K562 (cell line): ENCODE measurements around the gene FOSL2. TPM values are rescaled to one million over a fixed set of nuclear protein-coding genes. Genes with fewer than 3 reads are reported as not detected.

Experiments
- ATAC-seq: fragments of 200-7000 bp; cut with Tn5 transposase; 3 replicates; pipeline ENCODE4 v1.9.1; 2020; ENCODE audit warnings: moderate library complexity
- BruUV-seq: library from RNA; stranded (reverse); fragments of 400-500 nt; replicated peaks from 2 replicates; lab custom pipeline; 2021; lab: Mats Ljungman, UMichigan
- CTCF ChIA-PET: fragments of 300-600 bp; formaldehyde crosslinking; extraction: SDS; loops from one replicate; lab custom pipeline; 2021; ENCODE audit warnings: low intra/inter-chr PET ratio; lab: Yijun Ruan, JAX
- POLR2A ChIA-PET: fragments of 300-600, 350-650 bp; sonication (Branson Sonifier 250); formaldehyde crosslinking; extraction: SDS; loops from one replicate; lab custom pipeline; 2021; ENCODE audit warnings: antibody characterized with exemption, inconsistent platforms; lab: Yijun Ruan, JAX
- DNase-seq, 4 experiments: peaks; one replicate each; pipeline versions ENCODE4 v3.0.0 to v3.0.0-alpha.2; 2011 to 2018; ENCODE audit warnings: low spot score in 3 of 4, mixed read lengths in 3 of 4; ENCODE audit errors: extremely low read depth in 1 of 4
- FAIRE-seq: peaks from 2 replicates; lab custom pipeline; 2011; peaks lifted over from hg19 to GRCh38; lab: Jason Lieb, UNC
- H2AFZ ChIP-seq: 2 replicates; pipeline ENCODE4 v1.6.0; 2011; ENCODE audit warnings: low read depth, low read length, control low read depth, inconsistent platforms
- H3K27ac ChIP-seq: fragments of 200-600 bp; 3 replicates; pipeline ENCODE4 v1.8.0; 2011; ENCODE audit warnings: low read depth, mild to moderate bottlenecking, control low read depth, inconsistent platforms, low read length, moderate library complexity, mixed read lengths; ENCODE audit errors: extremely low read depth
- H3K27me3 ChIP-seq, 2 experiments: fragments of 300-600 bp in 1 of 2; 2 replicates in 1 of 2; 3 replicates in 1 of 2; pipeline versions ENCODE4 v1.6.0 to v1.8.0; 2011; ENCODE audit warnings: inconsistent platforms in 2 of 2, low read length in 2 of 2, mild to moderate bottlenecking in 1 of 2, mixed read lengths in 1 of 2, moderate library complexity in 1 of 2; ENCODE audit not compliant: control insufficient read depth in 2 of 2, insufficient read depth in 2 of 2
- H3K36me3 ChIP-seq: fragments of 300-600 bp; 3 replicates; pipeline ENCODE4 v1.8.0; 2011; ENCODE audit warnings: mild to moderate bottlenecking, low read length, inconsistent platforms; ENCODE audit not compliant: control insufficient read depth, insufficient read depth
- H3K4me1 ChIP-seq, 2 experiments: fragments of 200-600 bp in 1 of 2; replicated peaks in 1 of 2; 2 replicates in 1 of 2; 3 replicates in 1 of 2; pipeline versions ENCODE4 v1.5.1 to v1.8.0; 2011; ENCODE audit warnings: inconsistent platforms in 2 of 2, low read length in 2 of 2, mild to moderate bottlenecking in 1 of 2, mixed read lengths in 1 of 2, moderate library complexity in 1 of 2; ENCODE audit not compliant: control insufficient read depth in 2 of 2, insufficient read depth in 2 of 2
- H3K4me2 ChIP-seq: 2 replicates; pipeline ENCODE4 v1.6.1; 2011; ENCODE audit warnings: low read length, control low read depth, inconsistent platforms, mixed read lengths; ENCODE audit not compliant: insufficient read depth
- H3K4me3 ChIP-seq: fragments of 200-600 bp; sonication (generic), shearing (Covaris generic); 2 replicates; pipeline ENCODE4 v1.5.1; 2016; ENCODE audit warnings: control low read depth, inconsistent platforms
- H3K79me2 ChIP-seq: fragments of 200-600 bp; 3 replicates; pipeline ENCODE4 v1.8.0; 2011; ENCODE audit warnings: low read length, inconsistent platforms; ENCODE audit not compliant: control insufficient read depth, insufficient read depth
- H3K9ac ChIP-seq, 2 experiments: 2 replicates each; pipeline versions ENCODE4 v1.6.0 to v1.6.1; 2011; ENCODE audit warnings: low read depth in 2 of 2, low read length in 2 of 2, control low read depth in 1 of 2, inconsistent platforms in 1 of 2, mild to moderate bottlenecking in 1 of 2, mixed read lengths in 1 of 2; ENCODE audit not compliant: insufficient read depth in 1 of 2
- H3K9me1 ChIP-seq: one replicate; pipeline ENCODE4 v1.6.0; 2011; ENCODE audit warnings: inconsistent platforms, mild to moderate bottlenecking, low read length, moderate library complexity; ENCODE audit not compliant: control insufficient read depth, insufficient read depth
- H3K9me3 ChIP-seq: replicated peaks from 2 replicates; pipeline ENCODE4 v1.5.1; 2011; ENCODE audit warnings: low read depth, low read length, inconsistent platforms; ENCODE audit not compliant: control insufficient read depth, insufficient read depth
- H4K20me1 ChIP-seq: replicated peaks from 2 replicates; pipeline ENCODE4 v1.6.1; 2011; ENCODE audit warnings: low read length, inconsistent platforms, mixed read lengths; ENCODE audit not compliant: control insufficient read depth, insufficient read depth
- AFF1 ChIP-seq, 2 experiments: fragments of 450-650 bp; IDR thresholded peaks; 2 replicates each; pipeline ENCODE4 v1.6.1; 2018; ENCODE audit warnings: mild to moderate bottlenecking in 2 of 2, low read depth in 1 of 2; ENCODE audit not compliant: partially characterized antibody in 2 of 2
- MEIS2 ChIP-seq: fragments of 450-650 bp; IDR thresholded peaks from 2 replicates; pipeline ENCODE4 v1.6.1; 2014; ENCODE audit warnings: mild to moderate bottlenecking; ENCODE audit not compliant: partially characterized antibody
- SPI1 ChIP-seq: IDR thresholded peaks from 2 replicates; pipeline ENCODE4 v1.6.1; 2011; ENCODE audit warnings: low read depth, low read length, control low read depth, borderline replicate concordance
- U2AF1 ChIP-seq: fragments of 200-400 bp; formaldehyde crosslinking; optimal IDR thresholded peaks from 2 replicates; pipeline ENCODE3; 2017; ENCODE audit warnings: mild to moderate bottlenecking, low read depth, low read length, moderate library complexity
- ZBTB40 ChIP-seq, 2 experiments: fragments of 450-650 bp in 1 of 2; sonication (generic) in 1 of 2; formaldehyde crosslinking in 1 of 2; IDR thresholded peaks; 2 replicates each; pipeline versions ENCODE4 v1.7.1 to v1.9.0; 2016 to 2022; ENCODE audit warnings: inconsistent platforms in 1 of 2, mild to moderate bottlenecking in 1 of 2, missing genetic modification reagents in 1 of 2
- ZKSCAN8 ChIP-seq: fragments of 200-800 bp; sonication (Bioruptor generic); IDR thresholded peaks from 2 replicates; pipeline ENCODE4 v1.6.1; 2016; ENCODE audit warnings: missing genetic modification characterization, missing compliant biosample characterization
- ZNF444 ChIP-seq: fragments of 250-450 bp; sonication (Bioruptor Pico); IDR thresholded peaks from 2 replicates; pipeline ENCODE4 v1.4.0; 2020; ENCODE audit warnings: mild to moderate bottlenecking, moderate library complexity
- WGBS: fragments of 100-300 bp; shearing (Covaris generic); methylation state at CpG from one replicate; pipeline ENCODE4 v1.1.6; 2016; ENCODE audit warnings: low coverage, mixed read lengths; ENCODE audit not compliant: insufficient coverage; ENCODE audit errors: missing lambda C conversion rate; 5-methylcytosine and 5-hydroxymethylcytosine counted together
- in situ Hi-C: fragments of 300-500 bp; cut with MboI; formaldehyde crosslinking; loops from 4 replicates; pipeline ENCODE4 v1.15.0; 2018; ENCODE audit warnings: inconsistent platforms, mixed read lengths
- intact Hi-C: fragments of 100-400 bp; cut with micrococcal nuclease; formaldehyde crosslinking; loops from 2 replicates; pipeline ENCODE4 v1.14.2; 2022
- polyA plus RNA-seq, 8 experiments: library from polyadenylated mRNA; depleted of rRNA in 4 of 8; stranded (reverse) in 5 of 8; unstranded in 3 of 8; fragments of >200 nt; fragmentation: Nextera tagmentation in 2 of 8; fragmentation: Illumina TruSeq in 1 of 8; extraction: Ambion mirVana in 2 of 8; extraction: Trizol in 1 of 8; gene quantifications; 2 replicates each; pipeline versions ENCODE4 v1.2.1 to v1.2.3, GENCODE V29; 2011 to 2014; ENCODE audit warnings: inconsistent platforms in 1 of 8, missing spikeins in 1 of 8
- total RNA-seq, 7 experiments: library from RNA; depleted of rRNA in 6 of 7; stranded (reverse); fragments of >200 nt in 6 of 7; fragmentation: Illumina TruSeq in 2 of 7; extraction: Trizol in 2 of 7; gene quantifications; 2 replicates each; pipeline versions ENCODE4 v1.2.1 to v1.2.3, GENCODE V29; 2011 to 2021; ENCODE audit warnings: low replicate concordance in 1 of 7

Gene FOSL2
- total and polyA plus RNA-seq, 9 of the 15 experiments (the other 6 are each of a cell fraction or from before 2014, with no cell fraction given) = 0.04 to 2.9 (median 0.80) TPM

GRCh38 chr2:28343184-28343942 is 49.3 kb upstream of the FOSL2 start:
- BruUV-seq = no TSS peak
- Histone ChIP-seq H3K9ac (no peak overlapping the region), H3K9me3 (no peaks in the 10 kb centered on the region), H3K27me3 (no peaks in the 10 kb centered on the region), H4K20me1 (no peaks in the 10 kb centered on the region), H3K79me2 (no peaks in the 10 kb centered on the region), H3K4me1 (peaks cover 18 to 32% of the 10 kb centered on the region in 2 experiments), H2AFZ (no peak overlapping the region), H3K36me3 (no peaks in the 10 kb centered on the region), H3K9me1 (no peaks in the 10 kb centered on the region), H3K4me3 (no peak overlapping the region), H3K27ac (no peak overlapping the region), H3K4me2 (no peak overlapping the region)
- WGBS = 72% methylated on average over 5 of the region's 5 CpGs
- no peak for FAIRE-seq
- intact Hi-C loops = loop anchor here (2.0 kb wide), 1 partner anchor 49 kb away; the partner anchor contains the start of gene FOSL2
- DNase-seq = no peak
- ATAC-seq = no peak
- POLR2A ChIA-PET = interaction anchor here (2.6 kb wide), 1 partner anchor 12 kb away, joined by 10 read pairs; no protein-coding TSS in a partner anchor
- in situ Hi-C loops = no loop called here
- CTCF ChIA-PET = no interaction called here
- TF ChIP-seq MEIS2 = peak; percentile 62
- TF ChIP-seq ZNF444 (CRISPR knock-in tag) = no peak
- TF ChIP-seq SPI1 = peak; percentile 89
- no peak for TF ChIP-seq AFF1 (IDR thresholded peaks at IDR 0.05; ENCODE audit: low read depth in 1 of 2, partially characterized antibody in 2 of 2)
- peak; percentile 57; the same call in 1 of the 2 replicates for TF ChIP-seq ZBTB40 (IDR thresholded peaks at IDR 0.05)
- no peak for TF ChIP-seq ZBTB40 (CRISPR knock-in tag; IDR thresholded peaks at IDR 0.05)
- TF ChIP-seq ZKSCAN8 (CRISPR knock-in tag) = 0 out of 2 replicates have a peak, but pooled peaks have one; percentile 49
- no peak for TF ChIP-seq U2AF1
